Neural cell (in vitro differentiated cells): ENCODE measurements around the gene NEK2.

Experiments used
- CTCF ChIP-seq: fragments of 450-650 bp; IDR thresholded peaks from 2 replicates; pipeline ENCODE4 v1.5.1; 2014; ENCODE audit warnings: antibody characterized with exemption, mild to moderate bottlenecking, moderate library complexity; ENCODE audit not compliant: poor library complexity, severe bottlenecking
- EP300 ChIP-seq: fragments of 450-650 bp; conservative IDR thresholded peaks from 2 replicates; pipeline ENCODE4 v1.6.1; 2014; ENCODE audit warnings: antibody characterized with exemption, mild to moderate bottlenecking, moderate library complexity; ENCODE audit not compliant: poor library complexity, severe bottlenecking
- EZH2 ChIP-seq: fragments of 200-600, 300-800 bp; shearing (Covaris generic), sonication (generic); IDR thresholded peaks from 2 replicates; pipeline ENCODE4 v1.6.1; 2014; ENCODE audit warnings: antibody characterized with exemption, low read length, borderline replicate concordance, mild to moderate bottlenecking; ENCODE audit not compliant: insufficient read depth, poor library complexity, severe bottlenecking
- TAF1 ChIP-seq: IDR thresholded peaks from 2 replicates; pipeline ENCODE4 v1.6.1; 2012; ENCODE audit warnings: low read depth

- TF ChIP-seq CTCF = no peak
- TF ChIP-seq EZH2 = no peak
- TF ChIP-seq TAF1 = no peak
- TF ChIP-seq EP300 = no peak
Observed at GRCh38 chr1:211715971-211716370, 40.5 kb upstream of the NEK2 start.
